ENCODE measurements around the gene STRN4. TPM values are rescaled to one million over a fixed set of nuclear protein-coding genes. Genes with fewer than 3 reads are reported as not detected.
"Not testable (repeated sequence)": the region's sequence is repeated elsewhere in the genome, so short reads cannot be mapped to it uniquely, and the experiment has no call there.

STRN4 gene
- total RNA-seq, 1 donor from 2014 or later, result 101 TPM

GRCh38 chr19:46762245-46762890 lies 16.1 kb upstream of the STRN4 start:
- H3K9me3 Mint-ChIP-seq, result no peaks in the 10 kb centered on the region
- H3K4me3 Mint-ChIP-seq, result no peak overlapping the region

DNA sequence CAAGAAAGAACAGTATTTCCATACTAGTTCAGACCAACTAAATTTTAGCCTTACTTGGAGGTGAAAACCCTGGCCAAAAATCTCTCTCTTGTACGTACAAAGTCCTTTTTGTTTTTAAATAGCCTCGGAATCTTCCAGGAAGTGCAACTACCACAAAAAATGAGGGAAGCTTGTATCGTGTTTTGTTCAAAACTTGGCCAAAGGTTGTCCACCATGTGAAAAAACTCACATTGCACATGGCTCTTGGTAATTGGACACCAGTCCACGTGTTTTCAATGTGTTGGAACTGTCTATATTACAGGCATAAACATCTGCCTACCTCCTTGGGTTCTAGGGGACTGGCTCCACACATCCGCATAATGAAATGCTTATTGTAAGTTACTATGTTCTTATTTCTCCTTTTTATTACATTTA lies 15.2 kb upstream of the STRN4 start:
- intact Hi-C loops (cut with micrococcal nuclease), result no loop called here
- no peak for DNase-seq
- H3K4me3 Mint-ChIP-seq, result no peak overlapping the region

More at GRCh38 chr19:46762245-46762890, 16.1 kb upstream of the STRN4 start:
- peaks cover 3% of the 10 kb centered on the region for H3K36me3 Mint-ChIP-seq (ENCODE audit: low read depth)
- H3K4me1 Mint-ChIP-seq, result peaks cover 5% of the 10 kb centered on the region
- no peaks in the 10 kb centered on the region for H3K27me3 Mint-ChIP-seq
- intact Hi-C loops (cut with micrococcal nuclease), result no loop called here
- H3K27ac Mint-ChIP-seq, result no peak overlapping the region
- DNase-seq, result no peak

GRCh38 chr19:46760897-46761296 lies 14.6 kb upstream of the STRN4 start:
- H3K27ac Mint-ChIP-seq; H3K4me1 Mint-ChIP-seq; intact Hi-C loops (cut with micrococcal nuclease); DNase-seq; H3K27me3 Mint-ChIP-seq; H3K4me3 Mint-ChIP-seq; H3K36me3 Mint-ChIP-seq (ENCODE audit: low read depth); H3K9me3 Mint-ChIP-seq: not testable (repeated sequence)

More for the DNA sequence above, 15.2 kb upstream of the STRN4 start:
- Mint-ChIP-seq H3K9me3 (no peaks in the 10 kb centered on the region), H3K4me1 (peaks cover 3% of the 10 kb centered on the region), H3K27me3 (no peaks in the 10 kb centered on the region), H3K27ac (no peak overlapping the region), H3K36me3 (ENCODE audit: low read depth) (peaks cover 4% of the 10 kb centered on the region)

DNA sequence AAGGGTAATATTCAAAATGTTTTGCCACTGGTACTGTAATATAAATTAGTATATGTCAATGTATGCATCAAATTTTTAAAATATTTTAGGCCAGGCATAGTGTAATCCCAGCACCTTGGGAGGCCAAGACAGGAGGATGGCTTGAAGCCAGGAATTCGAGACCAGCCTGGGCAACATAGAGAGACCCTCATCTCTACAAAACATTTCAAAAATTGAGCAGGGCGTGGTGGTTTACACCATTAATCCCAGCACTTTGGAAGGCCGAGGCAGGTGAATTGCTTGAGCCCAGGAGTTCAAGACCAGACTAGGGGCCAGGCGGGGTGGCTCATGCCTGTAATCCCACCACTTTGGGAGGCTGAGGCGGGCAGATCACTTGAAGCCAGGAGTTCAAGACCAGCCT lies 14.1 kb upstream of the STRN4 start:
- Mint-ChIP-seq H3K9me3 (no peaks in the 10 kb centered on the region), H3K27ac (no peak overlapping the region), H3K4me3 (no peak overlapping the region), H3K4me1 (peaks cover 3% of the 10 kb centered on the region), H3K36me3 (ENCODE audit: low read depth) (peaks cover 5% of the 10 kb centered on the region), H3K27me3 (no peaks in the 10 kb centered on the region)
- no peak for DNase-seq
- intact Hi-C loops (cut with micrococcal nuclease), result no loop called here

DNA sequence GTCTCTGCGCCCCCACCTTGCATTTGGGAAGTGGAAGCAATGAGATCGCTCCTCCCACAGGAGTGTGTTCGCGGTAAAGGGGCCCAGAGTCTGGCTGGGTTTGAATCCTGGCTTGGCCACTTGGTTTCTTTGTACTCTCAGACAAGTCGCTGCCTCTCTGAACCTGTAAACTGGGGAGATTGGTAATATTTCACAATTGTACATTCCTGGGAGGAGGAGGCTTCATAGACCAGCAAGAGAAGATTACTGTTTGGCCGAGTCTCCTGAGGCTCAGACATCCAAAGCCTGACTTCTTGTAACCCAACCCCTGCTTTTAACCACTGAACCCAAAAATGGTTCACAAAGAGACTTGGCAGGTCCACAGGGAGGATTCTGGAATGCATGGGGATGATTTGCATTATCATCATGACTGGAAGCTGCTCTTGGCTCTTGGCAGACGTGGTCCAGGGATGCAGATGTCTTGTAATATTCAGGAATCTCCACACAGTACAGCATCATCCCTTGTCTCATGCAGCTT lies 13.6 kb upstream of the STRN4 start:
- Mint-ChIP-seq H3K36me3 (ENCODE audit: low read depth) (peaks cover 5% of the 10 kb centered on the region), H3K27ac (no peak overlapping the region), H3K4me3 (no peak overlapping the region), H3K4me1 (peaks cover 3% of the 10 kb centered on the region), H3K27me3 (no peaks in the 10 kb centered on the region), H3K9me3 (no peaks in the 10 kb centered on the region)
- DNase-seq, result no peak
- intact Hi-C loops (cut with micrococcal nuclease), result no loop called here

DNA sequence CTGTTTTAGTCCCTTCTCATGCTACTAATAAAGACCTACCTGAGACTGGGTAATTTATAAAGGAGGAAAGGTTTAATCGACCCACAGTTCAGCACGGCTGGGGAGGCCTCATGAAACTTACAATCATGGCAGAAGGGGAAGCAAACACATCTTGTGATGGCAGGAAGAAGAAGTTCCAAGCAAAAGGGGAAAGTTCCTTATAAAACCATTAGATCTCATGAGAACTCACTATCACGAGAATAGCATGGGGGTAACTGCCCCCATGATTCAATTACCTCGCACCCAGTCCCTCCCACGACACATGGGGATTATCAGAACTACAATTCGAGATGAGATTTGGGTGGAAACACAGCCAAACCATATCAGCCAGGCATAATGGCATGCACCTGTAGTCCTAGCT lies 13.0 kb upstream of the STRN4 start:
- no peak overlapping the region for H3K4me3 Mint-ChIP-seq
- no peak for DNase-seq
- H3K9me3 Mint-ChIP-seq, result no peaks in the 10 kb centered on the region
- intact Hi-C loops (cut with micrococcal nuclease), result no loop called here
- peaks cover 5% of the 10 kb centered on the region for H3K36me3 Mint-ChIP-seq (ENCODE audit: low read depth)
- peaks cover 3% of the 10 kb centered on the region for H3K4me1 Mint-ChIP-seq
- no peak overlapping the region for H3K27ac Mint-ChIP-seq
- H3K27me3 Mint-ChIP-seq, result no peaks in the 10 kb centered on the region

DNA sequence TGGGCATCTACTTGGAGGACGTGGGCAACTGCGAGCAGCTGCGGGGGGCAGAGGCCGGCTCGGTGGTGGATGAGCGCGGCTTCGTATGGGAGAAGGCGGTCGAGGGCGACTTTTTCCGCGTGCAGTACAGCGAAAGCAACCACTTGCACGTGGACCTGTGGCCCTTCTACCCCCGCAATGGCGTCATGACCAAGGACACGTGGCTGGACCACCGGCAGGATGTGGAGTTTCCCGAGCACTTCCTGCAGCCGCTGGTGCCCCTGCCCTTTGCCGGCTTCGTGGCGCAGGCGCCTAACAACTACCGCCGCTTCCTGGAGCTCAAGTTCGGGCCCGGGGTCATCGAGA lies 10.3 kb upstream of the STRN4 start:
- Mint-ChIP-seq H3K27ac (no peak overlapping the region), H3K36me3 (ENCODE audit: low read depth) (peaks cover 6% of the 10 kb centered on the region), H3K9me3 (no peaks in the 10 kb centered on the region), H3K4me3 (no peak overlapping the region), H3K4me1 (peaks cover 11% of the 10 kb centered on the region), H3K27me3 (no peaks in the 10 kb centered on the region)
- intact Hi-C loops (cut with micrococcal nuclease), result loop anchor here (2.0 kb wide), 1 partner anchor 234 kb away; no protein-coding TSS in a partner anchor
- no peak for DNase-seq

DNA sequence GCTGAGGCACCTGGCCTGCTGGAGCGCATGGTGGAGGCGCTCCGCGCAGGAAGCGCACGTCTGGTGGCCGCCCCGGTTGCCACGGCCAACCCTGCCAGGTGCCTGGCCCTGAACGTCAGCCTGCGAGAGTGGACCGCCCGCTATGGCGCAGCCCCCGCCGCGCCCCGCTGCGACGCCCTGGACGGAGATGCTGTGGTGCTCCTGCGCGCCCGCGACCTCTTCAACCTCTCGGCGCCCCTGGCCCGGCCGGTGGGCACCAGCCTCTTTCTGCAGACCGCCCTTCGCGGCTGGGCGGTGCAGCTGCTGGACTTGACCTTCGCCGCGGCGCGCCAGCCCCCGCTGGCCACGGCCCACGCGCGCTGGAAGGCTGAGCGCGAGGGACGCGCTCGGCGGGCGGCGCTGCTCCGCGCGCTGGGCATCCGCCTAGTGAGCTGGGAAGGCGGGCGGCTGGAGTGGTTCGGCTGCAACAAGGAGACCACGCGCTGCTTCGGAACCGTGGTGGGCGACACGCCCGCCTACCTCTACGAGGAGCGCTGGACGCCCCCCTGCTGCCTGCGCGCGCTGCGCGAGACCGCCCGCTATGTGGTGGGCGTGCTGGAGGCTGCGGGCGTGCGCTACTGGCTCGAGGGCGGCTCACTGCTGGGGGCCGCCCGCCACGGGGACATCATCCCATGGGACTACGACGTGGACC lies 9.7 kb upstream of the STRN4 start:
- intact Hi-C loops (cut with micrococcal nuclease), result loop anchor here (2.0 kb wide), 1 partner anchor 235 kb away; no protein-coding TSS in a partner anchor
- no peak for DNase-seq
- Mint-ChIP-seq H3K4me1 (peaks cover 11% of the 10 kb centered on the region), H3K9me3 (no peaks in the 10 kb centered on the region), H3K36me3 (ENCODE audit: low read depth) (peaks cover 6% of the 10 kb centered on the region), H3K27me3 (no peaks in the 10 kb centered on the region), H3K27ac (no peak overlapping the region), H3K4me3 (no peak overlapping the region)

DNA sequence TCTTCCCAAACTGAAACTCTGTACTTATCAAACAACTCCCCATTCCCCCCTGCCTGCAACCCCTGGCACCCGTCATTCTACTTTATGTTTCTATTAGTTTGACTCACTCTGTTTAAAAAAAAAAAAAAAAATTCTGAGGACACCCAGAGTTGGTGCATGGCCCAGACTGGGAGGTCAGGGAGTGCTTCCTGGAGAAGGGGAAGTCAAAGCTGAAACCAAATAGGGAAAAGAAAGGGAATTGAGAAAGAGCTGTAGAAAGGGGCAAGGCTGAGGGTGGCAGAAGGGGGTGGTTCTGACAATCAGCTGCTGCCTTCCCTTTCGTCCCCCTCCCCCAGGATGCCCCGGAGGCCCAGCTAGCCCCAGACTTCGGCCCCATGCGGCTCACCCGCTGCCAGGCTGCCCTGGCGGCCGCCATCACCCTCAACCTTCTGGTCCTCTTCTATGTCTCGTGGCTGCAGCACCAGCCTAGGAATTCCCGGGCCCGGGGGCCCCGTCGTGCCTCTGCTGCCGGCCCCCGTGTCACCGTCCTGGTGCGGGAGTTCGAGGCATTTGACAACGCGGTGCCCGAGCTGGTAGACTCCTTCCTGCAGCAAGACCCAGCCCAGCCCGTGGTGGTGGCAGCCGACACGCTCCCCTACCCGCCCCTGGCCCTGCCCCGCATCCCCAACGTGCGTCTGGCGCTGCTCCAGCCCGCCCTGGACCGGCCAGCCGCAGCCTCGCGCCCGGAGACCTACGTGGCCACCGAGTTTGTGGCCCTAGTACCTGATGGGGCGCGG lies 9.0 kb upstream of the STRN4 start:
- Mint-ChIP-seq H3K4me1 (peaks cover 11% of the 10 kb centered on the region), H3K9me3 (no peaks in the 10 kb centered on the region), H3K4me3 (no peak overlapping the region), H3K27me3 (no peaks in the 10 kb centered on the region), H3K36me3 (ENCODE audit: low read depth) (peaks cover 6% of the 10 kb centered on the region), H3K27ac (no peak overlapping the region)
- DNase-seq, result no peak
- intact Hi-C loops (cut with micrococcal nuclease), result no loop called here

DNA sequence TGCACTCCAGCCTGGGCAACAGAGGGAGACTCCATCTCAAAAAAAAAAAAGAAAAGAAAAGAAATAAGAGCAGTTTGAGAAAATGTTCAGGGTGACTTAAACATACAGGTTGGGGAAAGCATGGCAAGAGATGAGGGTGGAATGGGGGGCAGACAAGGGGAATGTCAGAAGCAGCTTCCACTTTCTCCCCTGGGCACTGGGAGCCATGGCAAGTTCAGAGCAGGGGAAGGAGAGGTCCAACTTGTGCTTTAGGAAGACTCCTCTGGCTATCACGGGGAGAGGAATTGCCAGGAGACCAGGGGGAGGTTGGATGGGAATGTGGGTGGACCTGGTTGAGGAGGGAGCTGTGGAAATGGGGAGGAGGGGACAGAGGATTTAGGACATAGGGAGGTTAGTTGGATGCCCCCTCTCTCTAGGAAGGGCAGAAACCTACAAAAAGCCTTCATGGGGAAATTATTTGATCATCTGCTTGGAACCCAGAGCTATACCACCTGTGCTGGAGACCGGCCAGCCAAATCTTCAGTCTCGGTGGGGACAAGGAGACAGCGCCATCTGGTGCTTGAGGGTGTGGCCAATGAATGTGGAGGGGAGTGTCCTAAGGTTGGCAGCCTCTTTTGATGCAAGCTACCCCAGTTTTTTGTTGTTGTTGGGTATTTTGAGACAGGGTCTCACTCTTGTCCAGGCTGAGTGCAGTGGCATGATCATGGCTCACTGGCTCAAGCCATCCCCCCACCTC lies 7.3 kb upstream of the STRN4 start:
- Mint-ChIP-seq H3K27me3 (no peaks in the 10 kb centered on the region), H3K4me1 (peaks cover 13% of the 10 kb centered on the region), H3K9me3 (no peaks in the 10 kb centered on the region), H3K36me3 (ENCODE audit: low read depth) (peaks cover 10% of the 10 kb centered on the region), H3K27ac (no peak overlapping the region), H3K4me3 (no peak overlapping the region)
- DNase-seq, result peak; percentile 92
- intact Hi-C loops (cut with micrococcal nuclease), result loop anchor here (2.0 kb wide), 1 partner anchor 225 kb away; no protein-coding TSS in a partner anchor

- Mint-ChIP-seq H3K27me3 (no peaks in the 10 kb centered on the region), H3K36me3 (ENCODE audit: low read depth) (peaks cover 8% of the 10 kb centered on the region), H3K9me3 (no peaks in the 10 kb centered on the region), H3K4me3 (peak overlapping the region; percentile 32), H3K27ac (peak overlapping the region; percentile 51), H3K4me1 (peaks cover 27% of the 10 kb centered on the region)
- DNase-seq, result peak; percentile 92
- intact Hi-C loops (cut with micrococcal nuclease), result loop anchor here (5.0 kb wide), 1 partner anchor 36 kb away; no protein-coding TSS in a partner anchor
Observed at GRCh38 chr19:46748325-46749109, 2.3 kb upstream of the STRN4 start.

GRCh38 chr19:46745521-46746280 lies 549 bp downstream of the STRN4 start, which contains the start of gene FKRP:
Gene FKRP, plus strand, starts transcription at chr19:46746057. Its CDS starts 9,394 bp downstream, at chr19:46755451.
- peak within 1 kb of the TSS; percentile 91 for H3K27ac Mint-ChIP-seq
- peaks cover 15% of the 10 kb centered on the region for H3K36me3 Mint-ChIP-seq (ENCODE audit: low read depth)
- no peaks in the 10 kb centered on the region for H3K27me3 Mint-ChIP-seq
- peaks cover 37% of the 10 kb centered on the region for H3K4me1 Mint-ChIP-seq
- peak; percentile 81 for DNase-seq
- H3K9me3 Mint-ChIP-seq, result no peaks in the 10 kb centered on the region
- peak within 1 kb of the TSS; percentile 93 for H3K4me3 Mint-ChIP-seq
- intact Hi-C loops (cut with micrococcal nuclease), result loop anchor here (5.0 kb wide), 1 partner anchor 33 kb away; no protein-coding TSS in a partner anchor

Measured in activated CD4-positive, alpha-beta T cell treated with anti-CD3 and anti-CD28 coated beads, Interleukin-2, amount 10 ng/mL, durations not matched to agents 24 days and 14 days (primary cell).